ENCODE data around the gene MMP25. TPM values are rescaled to one million over a fixed set of nuclear protein-coding genes. Genes with fewer than 3 reads are reported as not detected.

MMP25 gene
- total RNA-seq, 1 experiment from 2014 or later, result 0.80 TPM

GRCh38 chr16:3010510-3010909, 35.9 kb upstream of the MMP25 start:
- no peaks in the 10 kb centered on the region for H3K36me3 ChIP-seq (ENCODE audit: insufficient read depth, low read length, poor library complexity, severe bottlenecking)
- DNase-seq (ENCODE audit: low spot score), result no peak
- POLR2A ChIA-PET (ENCODE audit: low non-redundant PET), result no interaction called here
- H3K27me3 ChIP-seq (replicated peaks; ENCODE audit: insufficient read depth, low read depth, low read length, poor library complexity), result peaks cover 80% of the 10 kb centered on the region
- no peak overlapping the region for H3K4me3 ChIP-seq (ENCODE audit: low read depth, low read length, poor library complexity, severe bottlenecking)
- BruUV-seq (replicated peaks), result no TSS peak
- H3K27ac ChIP-seq (ENCODE audit: low read depth, low read length, poor library complexity, severe bottlenecking), result no peak overlapping the region
- no peaks in the 10 kb centered on the region for H3K9me3 ChIP-seq (ENCODE audit: low read depth, low read length, poor library complexity, severe bottlenecking)
- intact Hi-C loops (cut with micrococcal nuclease; ENCODE audit: unreplicated experiment), result no loop called here
- CTCF ChIA-PET, result interaction anchor here (0.6 to 1.0 kb wide), 2 partner anchors 18 to 21 kb away, joined by 3 to 4 read pairs; no protein-coding TSS in a partner anchor
- TF ChIP-seq EZH2 (IDR thresholded peaks at IDR 0.05; ENCODE audit: borderline replicate concordance, low read depth, low read length, poor library complexity, severe bottlenecking), result no peak
- TF ChIP-seq, protein P1, sequence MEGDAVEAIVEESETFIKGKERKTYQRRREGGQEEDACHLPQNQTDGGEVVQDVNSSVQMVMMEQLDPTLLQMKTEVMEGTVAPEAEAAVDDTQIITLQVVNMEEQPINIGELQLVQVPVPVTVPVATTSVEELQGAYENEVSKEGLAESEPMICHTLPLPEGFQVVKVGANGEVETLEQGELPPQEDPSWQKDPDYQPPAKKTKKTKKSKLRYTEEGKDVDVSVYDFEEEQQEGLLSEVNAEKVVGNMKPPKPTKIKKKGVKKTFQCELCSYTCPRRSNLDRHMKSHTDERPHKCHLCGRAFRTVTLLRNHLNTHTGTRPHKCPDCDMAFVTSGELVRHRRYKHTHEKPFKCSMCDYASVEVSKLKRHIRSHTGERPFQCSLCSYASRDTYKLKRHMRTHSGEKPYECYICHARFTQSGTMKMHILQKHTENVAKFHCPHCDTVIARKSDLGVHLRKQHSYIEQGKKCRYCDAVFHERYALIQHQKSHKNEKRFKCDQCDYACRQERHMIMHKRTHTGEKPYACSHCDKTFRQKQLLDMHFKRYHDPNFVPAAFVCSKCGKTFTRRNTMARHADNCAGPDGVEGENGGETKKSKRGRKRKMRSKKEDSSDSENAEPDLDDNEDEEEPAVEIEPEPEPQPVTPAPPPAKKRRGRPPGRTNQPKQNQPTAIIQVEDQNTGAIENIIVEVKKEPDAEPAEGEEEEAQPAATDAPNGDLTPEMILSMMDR (conservative IDR thresholded peaks at IDR 0.05; ENCODE audit: low read depth, low read length), result no peak
- H3K4me1 ChIP-seq (ENCODE audit: insufficient read depth, low read length, poor library complexity, severe bottlenecking), result peaks cover 4% of the 10 kb centered on the region

GRCh38 chr16:3012246-3012645, 34.1 kb upstream of the MMP25 start:
- H3K36me3 ChIP-seq (ENCODE audit: insufficient read depth, low read length, poor library complexity, severe bottlenecking), result no peaks in the 10 kb centered on the region
- DNase-seq (ENCODE audit: low spot score), result no peak
- peaks cover 4% of the 10 kb centered on the region for H3K4me1 ChIP-seq (ENCODE audit: insufficient read depth, low read length, poor library complexity, severe bottlenecking)
- CTCF ChIA-PET, result no interaction called here
- POLR2A ChIA-PET (ENCODE audit: low non-redundant PET), result interaction anchor here (0.6 kb wide), 1 partner anchor 8 kb away, joined by 8 read pairs; the partner anchor contains the start of gene TNFRSF12A
- no peak overlapping the region for H3K4me3 ChIP-seq (ENCODE audit: low read depth, low read length, poor library complexity, severe bottlenecking)
- no TSS peak for BruUV-seq (replicated peaks)
- H3K27ac ChIP-seq (ENCODE audit: low read depth, low read length, poor library complexity, severe bottlenecking), result no peak overlapping the region
- no peak for TF ChIP-seq EZH2 (IDR thresholded peaks at IDR 0.05; ENCODE audit: borderline replicate concordance, low read depth, low read length, poor library complexity, severe bottlenecking)
- TF ChIP-seq, protein P1 (conservative IDR thresholded peaks at IDR 0.05; ENCODE audit: low read depth, low read length), result no peak
- H3K27me3 ChIP-seq (replicated peaks; ENCODE audit: insufficient read depth, low read depth, low read length, poor library complexity), result peaks cover 63% of the 10 kb centered on the region
- no peaks in the 10 kb centered on the region for H3K9me3 ChIP-seq (ENCODE audit: low read depth, low read length, poor library complexity, severe bottlenecking)
- intact Hi-C loops (cut with micrococcal nuclease; ENCODE audit: unreplicated experiment), result no loop called here

DNA sequence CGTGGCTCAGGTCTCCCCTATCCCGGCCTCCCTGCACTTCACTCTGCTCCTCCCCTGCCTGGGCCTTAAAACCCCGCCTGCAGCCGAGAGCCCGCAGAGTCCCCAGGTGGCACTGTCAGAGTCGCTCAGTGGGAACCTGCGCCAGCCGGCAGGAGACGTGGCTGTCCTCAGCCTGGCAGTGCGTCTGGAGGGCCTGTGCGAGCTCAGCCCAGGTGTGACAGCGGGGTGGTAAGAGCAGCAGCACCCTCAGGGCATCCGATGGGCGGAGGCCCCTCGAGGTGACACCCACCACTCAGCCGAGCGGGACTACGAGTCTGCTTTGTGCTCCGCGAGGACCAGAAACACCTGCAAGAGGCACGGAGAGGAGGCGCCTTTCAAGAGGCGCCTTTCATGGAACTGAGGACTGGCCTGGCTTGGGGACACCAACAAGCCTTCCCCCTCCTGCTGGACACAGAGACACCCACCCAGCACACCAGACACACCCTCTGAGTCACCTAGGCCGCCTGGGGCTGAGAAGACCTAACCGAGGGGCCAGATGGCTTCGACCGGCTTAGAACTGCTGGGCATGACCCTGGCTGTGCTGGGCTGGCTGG, 33.4 kb upstream of the MMP25 start, which contains the start of gene CLDN9:
Gene CLDN9 (plus strand): TSS at position 96 of the 593 bp plus-strand sequence. CDS start 440 bp downstream, at position 536.
- DNase-seq (ENCODE audit: low spot score), result no peak
- Histone ChIP-seq H3K9me3 (ENCODE audit: low read depth, low read length, poor library complexity, severe bottlenecking) (no peaks in the 10 kb centered on the region), H3K27me3 (replicated peaks; ENCODE audit: insufficient read depth, low read depth, low read length, poor library complexity) (peaks cover 56% of the 10 kb centered on the region), H3K27ac (ENCODE audit: low read depth, low read length, poor library complexity, severe bottlenecking) (no peak within 1 kb of the TSS), H3K4me3 (ENCODE audit: low read depth, low read length, poor library complexity, severe bottlenecking) (no peak within 1 kb of the TSS), H3K36me3 (ENCODE audit: insufficient read depth, low read length, poor library complexity, severe bottlenecking) (no peaks in the 10 kb centered on the region), H3K4me1 (ENCODE audit: insufficient read depth, low read length, poor library complexity, severe bottlenecking) (peaks cover 4% of the 10 kb centered on the region)
- intact Hi-C loops (cut with micrococcal nuclease; ENCODE audit: unreplicated experiment), result no loop called here
- TF ChIP-seq EZH2 (IDR thresholded peaks at IDR 0.05; ENCODE audit: borderline replicate concordance, low read depth, low read length, poor library complexity, severe bottlenecking), result no peak
- TF ChIP-seq, protein P1 (conservative IDR thresholded peaks at IDR 0.05; ENCODE audit: low read depth, low read length), result no peak
- CTCF ChIA-PET, result no interaction called here
- no TSS peak for BruUV-seq (replicated peaks)
- POLR2A ChIA-PET (ENCODE audit: low non-redundant PET), result no interaction called here

All from A673 (cell line).